ENCODE measurements around the gene OBSCN.

Gene OBSCN

GRCh38 chr1:228424685-228425660 is 217.1 kb downstream of the OBSCN start:
- DNase-seq (ENCODE audit: low read depth): no peak

DNA sequence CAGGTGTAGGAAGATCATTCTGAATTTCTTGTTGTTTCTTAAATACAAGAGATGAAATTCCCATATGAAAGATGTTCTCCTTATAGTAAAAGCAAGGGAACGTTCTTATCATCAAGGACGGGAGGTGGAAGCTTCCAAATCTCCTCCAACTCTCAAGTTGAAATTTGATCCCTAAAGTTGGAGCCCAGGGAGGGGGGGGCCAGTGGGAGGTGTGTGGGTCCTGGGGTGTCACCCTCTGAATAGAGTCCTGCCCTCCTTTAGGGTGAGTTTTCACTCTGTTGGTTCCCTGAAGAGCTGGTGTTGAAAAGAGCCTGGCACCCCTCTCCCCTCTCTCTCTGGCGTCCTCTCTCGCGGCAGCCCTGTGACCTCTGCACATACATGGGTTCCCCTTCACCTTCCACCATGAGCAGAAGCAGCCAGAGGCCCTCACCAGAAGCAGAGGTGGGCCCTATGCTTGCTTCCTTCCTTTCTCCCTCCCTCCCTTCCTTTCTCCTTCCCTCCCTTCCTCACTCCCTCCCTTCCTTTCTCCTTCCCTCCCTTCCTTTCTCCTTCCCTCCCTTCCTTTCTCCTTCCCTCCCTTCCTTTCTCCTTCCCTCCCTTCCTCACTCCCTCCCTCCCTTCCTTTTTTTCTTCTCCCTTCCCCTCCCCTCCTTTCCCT is 218.8 kb downstream of the OBSCN start:
- DNase-seq (ENCODE audit: low read depth): no peak

DNA sequence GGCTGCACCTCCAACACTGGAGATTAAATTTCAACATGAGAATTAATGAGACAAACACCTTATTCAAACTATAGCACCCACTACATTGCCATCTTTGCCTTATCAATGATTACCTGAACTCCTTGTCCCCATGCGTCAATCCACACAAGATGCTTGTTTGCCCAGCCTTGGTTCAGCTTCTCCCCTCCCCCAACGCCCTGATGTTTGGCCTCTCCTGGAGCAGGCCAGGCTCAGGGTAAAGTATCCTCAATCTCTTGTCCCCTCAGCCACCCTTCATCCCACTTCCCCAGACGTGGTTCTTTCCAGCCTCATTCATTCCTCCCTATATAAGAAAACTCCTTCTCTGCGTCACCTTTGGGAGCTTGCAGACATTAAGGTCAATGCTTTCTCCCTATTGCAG is 220.6 kb downstream of the OBSCN start:
- DNase-seq (ENCODE audit: low read depth): no peak

Measured in non-pigmented ciliary epithelial cell (primary cell).